Right hindlimb (tissue), 1 donor: ENCODE data around the gene DHX57.
"Not testable (repeated sequence)": the region's sequence is repeated elsewhere in the genome, so short reads cannot be mapped to it uniquely, and the experiment has no call there.

ENCODE experiments used
- DNase-seq: peaks from one replicate; pipeline ENCODE4 v3.0.0-alpha.2; 2018

DHX57 gene

GRCh38 chr2:38794235-38794946 is 81.3 kb downstream of the DHX57 start:
- no peak for DNase-seq

- no peak for DNase-seq
Observed at GRCh38 chr2:38793511-38793910, 82.2 kb downstream of the DHX57 start.

GRCh38 chr2:38792751-38793150 is 83.0 kb downstream of the DHX57 start:
- DNase-seq, result no peak

- not testable (repeated sequence) for DNase-seq
Observed at GRCh38 chr2:38792321-38792720, 83.4 kb downstream of the DHX57 start.

GRCh38 chr2:38791744-38792143 is 84.0 kb downstream of the DHX57 start:
- no peak for DNase-seq

- no peak for DNase-seq
Observed at GRCh38 chr2:38789691-38790090, 86.0 kb downstream of the DHX57 start.

GRCh38 chr2:38788306-38788705 is 87.4 kb downstream of the DHX57 start:
- no peak for DNase-seq

GRCh38 chr2:38783586-38783985 is 92.1 kb downstream of the DHX57 start:
- no peak for DNase-seq

GRCh38 chr2:38778687-38779082 is 97.0 kb downstream of the DHX57 start:
- DNase-seq, result no peak

GRCh38 chr2:38776531-38776930 is 99.2 kb downstream of the DHX57 start:
- DNase-seq, result no peak

- no peak for DNase-seq
Observed at GRCh38 chr2:38775921-38776225, 99.9 kb downstream of the DHX57 start.

- DNase-seq, result no peak
Observed at GRCh38 chr2:38775097-38775920, 100.4 kb downstream of the DHX57 start.

- DNase-seq, result no peak
Observed at GRCh38 chr2:38771632-38772031, 104.1 kb downstream of the DHX57 start.

- DNase-seq, result no peak
Observed at GRCh38 chr2:38765551-38765950, 110.2 kb downstream of the DHX57 start.

- no peak for DNase-seq
Observed at GRCh38 chr2:38765149-38765548, 110.6 kb downstream of the DHX57 start.

- DNase-seq, result no peak
Observed at GRCh38 chr2:38763728-38764127, 112.0 kb downstream of the DHX57 start.

GRCh38 chr2:38763228-38763627 is 112.5 kb downstream of the DHX57 start:
- no peak for DNase-seq

GRCh38 chr2:38755891-38756290 is 119.8 kb downstream of the DHX57 start:
- not testable (repeated sequence) for DNase-seq

- DNase-seq, result no peak
Observed at GRCh38 chr2:38754506-38754905, 121.2 kb downstream of the DHX57 start.

GRCh38 chr2:38754049-38754448 is 121.7 kb downstream of the DHX57 start:
- DNase-seq, result no peak

GRCh38 chr2:38751596-38752410 is 123.9 kb downstream of the DHX57 start:
- no peak for DNase-seq

GRCh38 chr2:38750891-38751595 is 124.7 kb downstream of the DHX57 start, which contains the start of gene SRSF7:
Gene SRSF7, minus strand, starts transcription at chr2:38751361. Its CDS starts 105 bp downstream, at chr2:38751256.
- DNase-seq, result peak; percentile 99
